A549 (cell line): Measurements from ENCODE around the gene GNPTG. TPM values are rescaled to one million over a fixed set of nuclear protein-coding genes. Genes with fewer than 3 reads are reported as not detected.

ENCODE experiments used
- ATAC-seq, 2 experiments: fragments of 200-7000 bp in 1 of 2; fragments of >200 bp in 1 of 2; cut with Nextera tagmentation in 1 of 2; cut with Tn5 transposase in 1 of 2; 3 replicates each; pipeline versions ENCODE4 v1.8.0 to v1.9.1; 2018 to 2020; ENCODE audit warnings: mild to moderate bottlenecking in 1 of 2, moderate library complexity in 1 of 2
- CTCF ChIA-PET: fragments of 300-600 bp; sonication (Branson Sonifier 250); formaldehyde crosslinking; extraction: SDS; loops from one replicate; lab custom pipeline; 2021; ENCODE audit warnings: antibody characterized with exemption, inconsistent platforms; lab: Yijun Ruan, JAX
- POLR2A ChIA-PET: fragments of 350-600 bp; formaldehyde crosslinking; extraction: SDS; loops from one replicate; lab custom pipeline; 2021; ENCODE audit warnings: antibody characterized with exemption, inconsistent platforms; lab: Yijun Ruan, JAX
- DNase-seq, 2 experiments: peaks; one replicate each; pipeline versions ENCODE4 v3.0.0 to v3.0.0-alpha.2; 2011 to 2016; ENCODE audit warnings: low read depth in 1 of 2, low spot score in 1 of 2
- FAIRE-seq: peaks from 2 replicates; lab custom pipeline; 2011; peaks lifted over from hg19 to GRCh38; lab: Jason Lieb, UNC
- H3K27ac ChIP-seq, 2 experiments: fragments of >200 bp; sonication (Bioruptor Twin); formaldehyde crosslinking; 3 replicates each; pipeline ENCODE4 v1.5.1; 2016 to 2017
- H3K4me1 ChIP-seq: fragments of >200 bp; sonication (Bioruptor Twin); formaldehyde crosslinking; 3 replicates; pipeline ENCODE4 v1.6.1; 2016
- H3K4me2 ChIP-seq: fragments of >200 bp; sonication (Bioruptor Twin); formaldehyde crosslinking; 3 replicates; pipeline ENCODE4 v1.6.1; 2016
- H3K4me3 ChIP-seq: fragments of >200 bp; sonication (Bioruptor Twin); formaldehyde crosslinking; 3 replicates; pipeline ENCODE4 v1.5.1; 2016
- H3K9me3 ChIP-seq: fragments of >200 bp; sonication (Bioruptor Twin); formaldehyde crosslinking; 3 replicates; pipeline ENCODE4 v1.6.1; 2016
- BHLHE40 ChIP-seq: IDR thresholded peaks from 2 replicates; pipeline ENCODE4 v1.6.1; 2012; ENCODE audit warnings: low read depth, low read length, inconsistent platforms
- CBX2 ChIP-seq: fragments of 200-600 bp; sonication (generic); IDR thresholded peaks from 2 replicates; pipeline ENCODE4 v1.6.1; 2016; ENCODE audit warnings: low read depth, mild to moderate bottlenecking, borderline replicate concordance
- CEBPB ChIP-seq, 2 experiments: fragments of >200 bp in 1 of 2; sonication (Bioruptor Twin) in 1 of 2; formaldehyde crosslinking in 1 of 2; IDR thresholded peaks; 2 replicates each; pipeline ENCODE4 v1.6.1; 2012 to 2016
- CHD2 ChIP-seq: fragments of 150-350 bp; IDR thresholded peaks from 2 replicates; pipeline ENCODE4 v1.6.1; 2014; ENCODE audit warnings: low read length; ENCODE audit not compliant: partially characterized antibody
- CHD4 ChIP-seq: fragments of 200-600 bp; sonication (generic); IDR thresholded peaks from 2 replicates; pipeline ENCODE4 v1.6.1; 2016; ENCODE audit warnings: antibody characterized with exemption, mild to moderate bottlenecking, borderline replicate concordance
- EHF ChIP-seq: fragments of 250-450 bp; sonication (Bioruptor Pico); IDR thresholded peaks from 2 replicates; pipeline ENCODE4 v1.5.0; 2020; ENCODE audit warnings: mild to moderate bottlenecking
- EHMT2 ChIP-seq: fragments of 200-600 bp; sonication (generic); IDR thresholded peaks from 2 replicates; pipeline ENCODE4 v1.6.1; 2016; ENCODE audit warnings: antibody characterized with exemption, low read depth, mild to moderate bottlenecking, moderate library complexity
- EP300 ChIP-seq, 2 experiments: fragments of >200 bp; sonication (Bioruptor Twin); formaldehyde crosslinking; IDR thresholded peaks; 2 replicates in 1 of 2; 3 replicates in 1 of 2; pipeline ENCODE4 v1.6.1; 2016 to 2017
- ESRRA ChIP-seq: fragments of 150-350 bp; IDR thresholded peaks from 2 replicates; pipeline ENCODE4 v1.6.1; 2014; ENCODE audit warnings: mild to moderate bottlenecking, low read length, borderline replicate concordance
- FOSB ChIP-seq: fragments of 250-450 bp; sonication (Bioruptor Pico); IDR thresholded peaks from 2 replicates; pipeline ENCODE4 v1.5.0; 2020; ENCODE audit warnings: mild to moderate bottlenecking, moderate library complexity
- FOSL2 ChIP-seq, 2 experiments: fragments of 450-650 bp in 1 of 2; fragments of >200 bp in 1 of 2; sonication (Bioruptor Twin) in 1 of 2; formaldehyde crosslinking; IDR thresholded peaks; 2 replicates each; pipeline versions ENCODE4 v1.5.0 to v1.6.1; 2016 to 2020; ENCODE audit warnings: mild to moderate bottlenecking in 1 of 2, moderate library complexity in 1 of 2
- HEYL ChIP-seq: fragments of 250-450 bp; sonication (Bioruptor Pico); IDR thresholded peaks from 2 replicates; pipeline ENCODE4 v1.8.0; 2021; ENCODE audit warnings: mild to moderate bottlenecking, moderate library complexity
- JUN ChIP-seq, 2 experiments: fragments of >200 bp; sonication (Bioruptor Twin); formaldehyde crosslinking; IDR thresholded peaks; 2 replicates in 1 of 2; 3 replicates in 1 of 2; pipeline ENCODE4 v1.6.1; 2016 to 2017
- MAFK ChIP-seq: fragments of 450-650 bp; IDR thresholded peaks from 2 replicates; pipeline ENCODE4 v1.6.1; 2014; ENCODE audit not compliant: partially characterized antibody
- MYC ChIP-seq: IDR thresholded peaks from 2 replicates; pipeline ENCODE4 v1.6.1; 2012; ENCODE audit warnings: mild to moderate bottlenecking, inconsistent platforms, low read length, improper control_type of control experiment, borderline replicate concordance
- POLR2A ChIP-seq: IDR thresholded peaks from 2 replicates; pipeline ENCODE4 v1.6.1; 2012; ENCODE audit warnings: mild to moderate bottlenecking, low read length
- RAD21 ChIP-seq, 2 experiments: fragments of >200 bp in 1 of 2; sonication (Bioruptor Twin) in 1 of 2; formaldehyde crosslinking in 1 of 2; IDR thresholded peaks in 1 of 2; conservative IDR thresholded peaks in 1 of 2; 2 replicates in 1 of 2; 3 replicates in 1 of 2; pipeline ENCODE4 v1.6.1; 2012 to 2018; ENCODE audit warnings: inconsistent platforms in 1 of 2
- RARB ChIP-seq: fragments of 250-450 bp; sonication (Bioruptor Pico); IDR thresholded peaks from 2 replicates; pipeline ENCODE4 v1.8.0; 2021; ENCODE audit warnings: mild to moderate bottlenecking, moderate library complexity
- RCOR1 ChIP-seq: fragments of 150-350 bp; IDR thresholded peaks from 2 replicates; pipeline ENCODE4 v1.6.1; 2014; ENCODE audit warnings: antibody characterized with exemption, low read length, low read depth
- TFCP2L1 ChIP-seq: fragments of 250-450 bp; sonication (Bioruptor Pico); IDR thresholded peaks from 2 replicates; pipeline ENCODE4 v1.5.0; 2021; ENCODE audit warnings: mild to moderate bottlenecking
- TP53 ChIP-seq: fragments of 250-450 bp; sonication (Bioruptor Pico); IDR thresholded peaks from 2 replicates; pipeline ENCODE4 v1.5.0; 2021; ENCODE audit warnings: mild to moderate bottlenecking, moderate library complexity
- ZC3H11A ChIP-seq: fragments of 450-650 bp; IDR thresholded peaks from 2 replicates; pipeline ENCODE4 v1.6.1; 2014; ENCODE audit warnings: antibody characterized with exemption, mild to moderate bottlenecking
- ZFP36 ChIP-seq: fragments of 450-650 bp; IDR thresholded peaks from 2 replicates; pipeline ENCODE4 v1.6.1; 2014; ENCODE audit warnings: borderline replicate concordance; ENCODE audit not compliant: partially characterized antibody
- ZNF302 ChIP-seq: fragments of 250-450 bp; sonication (Bioruptor Pico); IDR thresholded peaks from 2 replicates; pipeline ENCODE4 v1.9.0; 2021; ENCODE audit warnings: inconsistent platforms, mild to moderate bottlenecking, moderate library complexity
- ZSCAN20 ChIP-seq: fragments of 250-450 bp; sonication (Bioruptor Pico); IDR thresholded peaks from 2 replicates; pipeline ENCODE4 v1.8.0; 2022; ENCODE audit warnings: mild to moderate bottlenecking, moderate library complexity
- WGBS: methylation state at CpG from one replicate; pipeline ENCODE4 v1.1.6; 2017; ENCODE audit errors: missing lambda C conversion rate; 5-methylcytosine and 5-hydroxymethylcytosine counted together
- polyA plus RNA-seq, 4 experiments: library from polyadenylated mRNA; depleted of rRNA in 3 of 4; stranded (reverse); fragments of >200 nt; fragmentation: RNase III in 1 of 4; extraction: RNeasy Plus Mini Kit Qiagen cat#74134 plus additional on column Dnase treatment in 1 of 4; gene quantifications; 2 replicates in 3 of 4; 3 replicates in 1 of 4; pipeline ENCODE4 v1.2.3, GENCODE V29; 2011 to 2017
- TF ChIP-seq, protein P1 (sequence below): fragments of >200 bp; sonication (Bioruptor Twin); formaldehyde crosslinking; IDR thresholded peaks from 2 replicates; pipeline ENCODE4 v1.6.1; 2016
- TF ChIP-seq, protein P2 (sequence below): IDR thresholded peaks from 2 replicates; pipeline ENCODE4 v1.6.1; 2012
- TF ChIP-seq, protein P3 (sequence below): IDR thresholded peaks from 2 replicates; pipeline ENCODE4 v1.6.1; 2012
- TF ChIP-seq, protein P4 (sequence below): fragments of 250-450 bp; sonication (Bioruptor Pico); IDR thresholded peaks from 2 replicates; pipeline ENCODE4 v1.5.0; 2021; ENCODE audit warnings: mild to moderate bottlenecking, moderate library complexity, borderline replicate concordance
- TF ChIP-seq, protein P5 (sequence below): fragments of >200 bp; sonication (Bioruptor Twin); formaldehyde crosslinking; IDR thresholded peaks from 3 replicates; pipeline ENCODE4 v1.5.1; 2016

The GNPTG gene
- polyA plus RNA-seq, 2 of the 4 experiments (the other 2 are of a cell fraction), result 23.4 to 24.2 TPM

DNA sequence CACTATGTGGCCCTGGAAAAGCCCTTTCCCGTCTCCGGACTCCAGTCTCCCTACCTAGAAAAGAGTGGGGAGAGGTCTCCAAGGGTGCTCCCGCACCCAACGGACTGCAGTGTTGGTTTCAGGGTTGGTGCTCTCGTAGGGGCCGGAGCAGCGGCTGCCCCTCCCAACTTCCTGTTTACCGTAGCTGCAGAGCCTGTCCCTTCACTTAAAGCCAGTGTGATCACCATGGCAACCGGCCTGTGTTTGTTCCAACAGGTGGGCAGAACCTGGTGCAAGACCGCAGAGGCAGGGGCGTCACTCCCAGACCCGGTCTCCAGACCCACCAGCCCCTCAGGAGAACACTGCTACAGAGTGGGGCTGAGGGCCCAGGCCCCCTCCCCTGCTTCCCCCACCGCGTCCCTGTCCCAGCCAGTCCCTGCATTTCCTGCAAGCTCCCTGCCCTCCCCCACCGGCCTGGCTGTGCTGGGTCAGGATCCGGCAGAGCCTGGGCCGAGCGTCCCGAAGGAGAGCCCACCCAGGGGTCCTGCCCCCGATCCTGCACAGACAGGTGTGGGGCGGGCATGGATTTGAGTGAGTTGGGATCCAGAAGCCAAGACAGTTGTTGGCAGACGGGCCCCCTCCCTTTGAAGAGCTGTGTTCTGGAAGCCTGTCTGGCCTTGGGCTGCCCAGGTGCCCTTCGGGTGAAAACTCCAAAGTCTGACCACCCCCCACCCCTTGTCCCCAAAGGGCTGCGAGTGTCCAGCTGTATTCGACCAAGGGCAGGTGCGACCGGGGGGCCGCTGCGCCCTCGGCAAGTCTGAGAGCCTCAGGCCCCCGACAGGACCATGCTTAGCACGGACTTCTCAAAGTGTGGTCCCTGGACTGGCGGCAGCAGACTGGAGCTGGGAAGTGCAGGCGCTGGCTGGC is 19.8 kb upstream of the GNPTG start:
- 32% methylated on average over 22 of the region's 34 CpGs for WGBS
- Histone ChIP-seq H3K4me1 (peaks cover 29% of the 10 kb centered on the region), H3K27ac (peak overlapping the region; percentile 47 to 74; a peak in 5 of 6 replicates), H3K4me3 (no peak overlapping the region), H3K4me2 (peak overlapping the region; percentile 72), H3K9me3 (no peaks in the 10 kb centered on the region)
- no peak for FAIRE-seq
- CTCF ChIA-PET, result interaction anchor here (0.9 to 3.8 kb wide), 7 partner anchors 8 to 39 kb away, joined by 3 to 16 read pairs (median 4); no protein-coding TSS in a partner anchor
- TF ChIP-seq CHD4 (no peak), EHMT2 (no peak), ZSCAN20 (no peak), TP53 (CRISPR knock-in tag) (no peak), RCOR1 (no peak), HEYL (CRISPR knock-in tag) (no peak), CBX2 (no peak), BHLHE40 (no peak), RAD21 (conservative IDR thresholded peaks at IDR 0.05 in 1 of 2, IDR thresholded peaks at IDR 0.05 in 1 of 2) (no peak), ZC3H11A (no peak), FOSL2 (IDR thresholded peaks at IDR 0.05) (no peak), FOSL2 (CRISPR knock-in tag; IDR thresholded peaks at IDR 0.05) (no peak), ESRRA (no peak), JUN (IDR thresholded peaks at IDR 0.05) (no peak), MAFK (no peak)
- TF ChIP-seq, protein P1, sequence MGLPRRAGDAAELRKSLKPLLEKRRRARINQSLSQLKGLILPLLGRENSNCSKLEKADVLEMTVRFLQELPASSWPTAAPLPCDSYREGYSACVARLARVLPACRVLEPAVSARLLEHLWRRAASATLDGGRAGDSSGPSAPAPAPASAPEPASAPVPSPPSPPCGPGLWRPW, result no peak
- TF ChIP-seq, protein P2, sequence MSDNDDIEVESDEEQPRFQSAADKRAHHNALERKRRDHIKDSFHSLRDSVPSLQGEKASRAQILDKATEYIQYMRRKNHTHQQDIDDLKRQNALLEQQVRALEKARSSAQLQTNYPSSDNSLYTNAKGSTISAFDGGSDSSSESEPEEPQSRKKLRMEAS, result no peak
- TF ChIP-seq, protein P3, sequence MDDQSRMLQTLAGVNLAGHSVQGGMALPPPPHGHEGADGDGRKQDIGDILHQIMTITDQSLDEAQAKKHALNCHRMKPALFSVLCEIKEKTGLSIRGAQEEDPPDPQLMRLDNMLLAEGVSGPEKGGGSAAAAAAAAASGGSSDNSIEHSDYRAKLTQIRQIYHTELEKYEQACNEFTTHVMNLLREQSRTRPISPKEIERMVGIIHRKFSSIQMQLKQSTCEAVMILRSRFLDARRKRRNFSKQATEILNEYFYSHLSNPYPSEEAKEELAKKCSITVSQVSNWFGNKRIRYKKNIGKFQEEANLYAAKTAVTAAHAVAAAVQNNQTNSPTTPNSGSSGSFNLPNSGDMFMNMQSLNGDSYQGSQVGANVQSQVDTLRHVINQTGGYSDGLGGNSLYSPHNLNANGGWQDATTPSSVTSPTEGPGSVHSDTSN, result no peak
- peak; percentile 30 to 60 for ATAC-seq
- POLR2A ChIA-PET, result interaction anchor here (1.3 kb wide), 1 partner anchor 23 kb away, joined by 7 read pairs; the partner anchor contains the start of gene UBE2I
- DNase-seq, result peak; percentile 82 to 94

DNA sequence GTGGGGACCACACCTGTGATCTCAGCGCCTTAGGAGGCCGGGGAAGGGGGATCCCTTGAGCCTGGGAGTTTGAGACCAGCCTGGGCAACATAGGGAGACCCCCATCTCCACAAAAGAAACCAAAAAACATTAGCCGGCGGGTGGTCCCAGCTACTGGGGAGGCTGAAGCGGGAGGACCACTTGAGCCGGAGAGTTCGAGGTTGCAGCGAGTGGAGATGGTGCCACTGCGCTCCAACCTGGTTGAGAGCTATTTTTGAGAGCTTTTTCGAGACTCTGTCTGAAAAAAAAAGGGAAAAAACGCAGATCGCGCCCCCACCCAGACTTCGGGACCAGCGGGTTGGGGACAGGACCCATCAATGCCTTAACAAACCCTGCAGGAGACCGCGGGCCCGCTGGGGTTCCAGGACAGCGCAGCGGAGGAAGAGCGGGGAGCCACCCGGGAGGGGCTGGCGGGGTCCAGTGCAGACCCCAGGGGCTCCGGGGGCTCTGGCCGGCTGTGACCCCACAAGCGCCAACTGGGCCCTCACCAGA is 19.0 kb upstream of the GNPTG start:
- POLR2A ChIA-PET, result interaction anchor here (1.3 kb wide), 1 partner anchor 23 kb away, joined by 7 read pairs; the partner anchor contains the start of gene UBE2I
- 52% methylated on average over 25 of the region's 26 CpGs for WGBS
- DNase-seq (no peak), FAIRE-seq (no peak), ATAC-seq (no peak)
- CTCF ChIA-PET, result interaction anchor here (0.9 to 3.8 kb wide), 7 partner anchors 9 to 38 kb away, joined by 3 to 16 read pairs (median 4); no protein-coding TSS in a partner anchor
- Histone ChIP-seq H3K9me3 (no peaks in the 10 kb centered on the region), H3K4me1 (peaks cover 29% of the 10 kb centered on the region), H3K4me2 (peak overlapping the region; percentile 99), H3K27ac (peak overlapping the region in 1 of 2 experiments; percentile 75; a peak in 3 of 6 replicates), H3K4me3 (peak overlapping the region; percentile 56)
- TF ChIP-seq EP300 (IDR thresholded peaks at IDR 0.05) (no peak), MAFK (no peak), MYC (no peak), TP53 (CRISPR knock-in tag) (no peak), CHD2 (no peak), POLR2A (no peak), RCOR1 (no peak), ZFP36 (no peak), ZNF302 (CRISPR knock-in tag) (no peak), TFCP2L1 (CRISPR knock-in tag) (no peak), RARB (CRISPR knock-in tag) (no peak), EHF (CRISPR knock-in tag) (no peak), ZSCAN20 (no peak), CEBPB (IDR thresholded peaks at IDR 0.05) (no peak), HEYL (CRISPR knock-in tag) (no peak), FOSB (CRISPR knock-in tag) (no peak)
- TF ChIP-seq, protein P4, sequence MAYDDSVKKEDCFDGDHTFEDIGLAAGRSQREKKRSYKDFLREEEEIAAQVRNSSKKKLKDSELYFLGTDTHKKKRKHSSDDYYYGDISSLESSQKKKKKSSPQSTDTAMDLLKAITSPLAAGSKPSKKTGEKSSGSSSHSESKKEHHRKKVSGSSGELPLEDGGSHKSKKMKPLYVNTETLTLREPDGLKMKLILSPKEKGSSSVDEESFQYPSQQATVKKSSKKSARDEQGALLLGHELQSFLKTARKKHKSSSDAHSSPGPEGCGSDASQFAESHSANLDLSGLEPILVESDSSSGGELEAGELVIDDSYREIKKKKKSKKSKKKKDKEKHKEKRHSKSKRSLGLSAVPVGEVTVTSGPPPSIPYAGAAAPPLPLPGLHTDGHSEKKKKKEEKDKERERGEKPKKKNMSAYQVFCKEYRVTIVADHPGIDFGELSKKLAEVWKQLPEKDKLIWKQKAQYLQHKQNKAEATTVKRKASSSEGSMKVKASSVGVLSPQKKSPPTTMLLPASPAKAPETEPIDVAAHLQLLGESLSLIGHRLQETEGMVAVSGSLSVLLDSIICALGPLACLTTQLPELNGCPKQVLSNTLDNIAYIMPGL (CRISPR knock-in tag), result no peak
- TF ChIP-seq, protein P2, result no peak
- TF ChIP-seq, protein P5, sequence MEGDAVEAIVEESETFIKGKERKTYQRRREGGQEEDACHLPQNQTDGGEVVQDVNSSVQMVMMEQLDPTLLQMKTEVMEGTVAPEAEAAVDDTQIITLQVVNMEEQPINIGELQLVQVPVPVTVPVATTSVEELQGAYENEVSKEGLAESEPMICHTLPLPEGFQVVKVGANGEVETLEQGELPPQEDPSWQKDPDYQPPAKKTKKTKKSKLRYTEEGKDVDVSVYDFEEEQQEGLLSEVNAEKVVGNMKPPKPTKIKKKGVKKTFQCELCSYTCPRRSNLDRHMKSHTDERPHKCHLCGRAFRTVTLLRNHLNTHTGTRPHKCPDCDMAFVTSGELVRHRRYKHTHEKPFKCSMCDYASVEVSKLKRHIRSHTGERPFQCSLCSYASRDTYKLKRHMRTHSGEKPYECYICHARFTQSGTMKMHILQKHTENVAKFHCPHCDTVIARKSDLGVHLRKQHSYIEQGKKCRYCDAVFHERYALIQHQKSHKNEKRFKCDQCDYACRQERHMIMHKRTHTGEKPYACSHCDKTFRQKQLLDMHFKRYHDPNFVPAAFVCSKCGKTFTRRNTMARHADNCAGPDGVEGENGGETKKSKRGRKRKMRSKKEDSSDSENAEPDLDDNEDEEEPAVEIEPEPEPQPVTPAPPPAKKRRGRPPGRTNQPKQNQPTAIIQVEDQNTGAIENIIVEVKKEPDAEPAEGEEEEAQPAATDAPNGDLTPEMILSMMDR, result no peak
